Femur (tissue), 1 donor: ENCODE results near the gene STEAP1B.
"Not testable (repeated sequence)": the region's sequence is repeated elsewhere in the genome, so short reads cannot be mapped to it uniquely, and the experiment has no call there.

Experiments used
- DNase-seq: peaks from one replicate; pipeline ENCODE4 v3.0.0-alpha.2; 2017

STEAP1B gene

GRCh38 chr7:22452142-22452959 is 47.6 kb downstream of the STEAP1B start:
- DNase-seq, result peak; percentile 57

- not testable (repeated sequence) for DNase-seq
Observed at GRCh38 chr7:22450013-22450412, 50.0 kb downstream of the STEAP1B start.

GRCh38 chr7:22447762-22448161 is 52.2 kb downstream of the STEAP1B start:
- no peak for DNase-seq

GRCh38 chr7:22447008-22447407 is 53.0 kb downstream of the STEAP1B start:
- no peak for DNase-seq

GRCh38 chr7:22445853-22446252 is 54.1 kb downstream of the STEAP1B start:
- no peak for DNase-seq

- peak; percentile 89 for DNase-seq
Observed at GRCh38 chr7:22445140-22445743, 54.7 kb downstream of the STEAP1B start.

GRCh38 chr7:22444181-22444971 is 55.6 kb downstream of the STEAP1B start:
- DNase-seq, result peak; percentile 39

GRCh38 chr7:22443370-22444180 is 56.4 kb downstream of the STEAP1B start:
- DNase-seq, result no peak

GRCh38 chr7:22442882-22443369 is 57.1 kb downstream of the STEAP1B start:
- DNase-seq, result no peak

GRCh38 chr7:22442187-22442881 is 57.7 kb downstream of the STEAP1B start:
- DNase-seq, result no peak

GRCh38 chr7:22441157-22441556 is 58.8 kb downstream of the STEAP1B start:
- DNase-seq, result no peak

- no peak for DNase-seq
Observed at GRCh38 chr7:22438994-22439393, 61.0 kb downstream of the STEAP1B start.

GRCh38 chr7:22436552-22436951 is 63.4 kb downstream of the STEAP1B start:
- not testable (repeated sequence) for DNase-seq

GRCh38 chr7:22435720-22436119 is 64.3 kb downstream of the STEAP1B start:
- no peak for DNase-seq

- DNase-seq, result no peak
Observed at GRCh38 chr7:22435105-22435504, 64.9 kb downstream of the STEAP1B start.

- peak; percentile 28 for DNase-seq
Observed at GRCh38 chr7:22433710-22434460, 66.1 kb downstream of the STEAP1B start.

GRCh38 chr7:22433165-22433700 is 66.8 kb downstream of the STEAP1B start:
- not testable (repeated sequence) for DNase-seq

GRCh38 chr7:22432203-22432718 is 67.7 kb downstream of the STEAP1B start:
- DNase-seq, result no peak

GRCh38 chr7:22430457-22430856 is 69.5 kb downstream of the STEAP1B start:
- DNase-seq, result no peak

GRCh38 chr7:22429386-22429785 is 70.6 kb downstream of the STEAP1B start:
- no peak for DNase-seq

- DNase-seq, result no peak
Observed at GRCh38 chr7:22427855-22428254, 72.1 kb downstream of the STEAP1B start.
